GM21576 (cell line): ENCODE results near the gene ASB12.

ENCODE experiments used
- ATAC-seq: cut with Tn5 transposase; IDR thresholded peaks from one replicate; pipeline ENCODE4 v1.9.1; 2021; ENCODE audit warnings: mild to moderate bottlenecking, moderate library complexity; ENCODE audit not compliant: unreplicated experiment

ASB12 gene

GRCh38 chrX:64186974-64187761, 43.2 kb downstream of the ASB12 start:
- ATAC-seq = no peak

- ATAC-seq = no peak
These were observed 46.0 kb downstream of the ASB12 start for GRCh38 chrX:64184396-64184795.

GRCh38 chrX:64182208-64182607, 48.2 kb downstream of the ASB12 start:
- ATAC-seq = no peak

DNA sequence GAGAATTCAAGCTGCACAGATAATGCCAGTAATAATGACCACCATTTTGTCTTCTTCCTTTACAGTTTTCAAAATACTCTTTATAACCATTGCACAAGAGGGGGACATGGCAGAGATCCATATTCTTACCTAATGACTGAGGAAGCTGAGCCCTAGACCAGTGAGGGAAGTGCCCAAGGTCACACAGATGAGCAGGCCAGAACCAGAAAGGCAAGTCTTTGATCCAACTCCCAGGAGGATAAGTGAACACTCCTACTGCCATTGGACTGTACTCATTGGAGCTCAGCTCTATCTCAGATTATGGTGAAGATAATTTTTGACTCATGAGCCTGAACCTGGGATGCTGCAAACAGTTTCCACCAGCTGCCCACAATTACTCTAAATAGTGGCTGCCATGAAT, 53.5 kb downstream of the ASB12 start:
- ATAC-seq = no peak
